Endodermal cell (in vitro differentiated cells): ENCODE data around the gene CLDN9. TPM values are rescaled to one million over a fixed set of nuclear protein-coding genes. Genes with fewer than 3 reads are reported as not detected.
A peak's percentile ranks its signal among the peaks of the same experiment; 100 is the strongest.

Experiments
- DNase-seq: peaks from one replicate; pipeline ENCODE4 v3.0.0-alpha.2; 2017
- H3K27ac ChIP-seq: 2 replicates; pipeline ENCODE4 v1.5.1; 2013; ENCODE audit warnings: mild to moderate bottlenecking, low read depth, low read length, moderate library complexity
- H3K27me3 ChIP-seq: 2 replicates; pipeline ENCODE4 v1.6.1; 2013; ENCODE audit warnings: mild to moderate bottlenecking, low read length, moderate library complexity; ENCODE audit not compliant: insufficient read depth, control insufficient read depth, poor library complexity, severe bottlenecking
- H3K36me3 ChIP-seq: 2 replicates; pipeline ENCODE4 v1.7.0; 2013; ENCODE audit warnings: mild to moderate bottlenecking, low read length, moderate library complexity; ENCODE audit not compliant: control insufficient read depth, insufficient read depth
- H3K4me1 ChIP-seq: one replicate; pipeline ENCODE4 v1.7.0; 2013; ENCODE audit warnings: low read length; ENCODE audit not compliant: control insufficient read depth, insufficient read depth
- H3K4me3 ChIP-seq: 2 replicates; pipeline ENCODE4 v1.5.1; 2013; ENCODE audit warnings: mild to moderate bottlenecking, low read length, moderate library complexity
- H3K9ac ChIP-seq: 2 replicates; pipeline ENCODE4 v1.6.1; 2013; ENCODE audit warnings: mild to moderate bottlenecking, low read length, moderate library complexity; ENCODE audit not compliant: poor library complexity, severe bottlenecking; ENCODE audit errors: extremely low read depth
- H3K9me3 ChIP-seq: 2 replicates; pipeline ENCODE4 v1.6.1; 2013; ENCODE audit warnings: mild to moderate bottlenecking, low read length, moderate library complexity; ENCODE audit not compliant: control insufficient read depth
- H3K27ac Mint-ChIP-seq: 2 replicates; pipeline ENCODE4 v1.8.0; 2020; ENCODE audit warnings: mixed read lengths
- H3K27me3 Mint-ChIP-seq: 2 replicates; pipeline ENCODE4 v1.8.0; 2021; ENCODE audit warnings: mild to moderate bottlenecking, mixed read lengths; ENCODE audit not compliant: insufficient read depth
- H3K36me3 Mint-ChIP-seq: 2 replicates; pipeline ENCODE4 v1.8.0; 2020; ENCODE audit warnings: low read depth, mixed read lengths
- H3K4me1 Mint-ChIP-seq: 2 replicates; pipeline ENCODE4 v1.8.0; 2020; ENCODE audit warnings: mixed read lengths
- H3K4me3 Mint-ChIP-seq: 2 replicates; pipeline ENCODE4 v1.8.0; 2020; ENCODE audit warnings: mild to moderate bottlenecking, moderate library complexity, mixed read lengths
- H3K9me3 Mint-ChIP-seq: 2 replicates; pipeline ENCODE4 v1.8.0; 2020; ENCODE audit warnings: mild to moderate bottlenecking, mixed read lengths
- CTCF ChIP-seq: fragments of 200-600 bp; sonication (generic); conservative IDR thresholded peaks from 2 replicates; pipeline ENCODE4 v1.5.0; 2021; ENCODE audit warnings: antibody characterized with exemption, mild to moderate bottlenecking
- WGBS, 2 experiments: methylation state at CpG; one replicate each; pipeline versions ENCODE4 v1.1.5 to v1.1.7; 2013; ENCODE audit warnings: missing lambda C conversion rate in 2 of 2, mixed read lengths in 1 of 2; ENCODE audit not compliant: insufficient coverage in 1 of 2, insufficient read length in 1 of 2; 5-methylcytosine and 5-hydroxymethylcytosine counted together
- total RNA-seq, 2 donors: library from RNA; stranded (reverse); fragmentation: NEBNext Ultra II Directional in 1 of 2; extraction: Animal tissue kit (Norgen Biotek cat#: 25700) in 1 of 2; gene quantifications; 2 replicates in 1 of 2; 3 replicates in 1 of 2; pipeline ENCODE4 v1.2.1, GENCODE V29; 2021

The CLDN9 gene
- total RNA-seq, 2 donors from 2014 or later, result 0.18 TPM; not detected in 1

- Mint-ChIP-seq H3K4me1 (peaks cover 7% of the 10 kb centered on the region), H3K27me3 (peaks cover 23% of the 10 kb centered on the region), H3K9me3 (no peaks in the 10 kb centered on the region), H3K36me3 (peaks cover 1% of the 10 kb centered on the region), H3K27ac (no peak overlapping the region), H3K4me3 (peak overlapping the region; percentile 72)
- 86 to 91% methylated on average over 8 to 13 of the region's 14 CpGs for WGBS, 2 experiments
- Histone ChIP-seq H3K9me3 (no peaks in the 10 kb centered on the region), H3K27me3 (peaks cover 4% of the 10 kb centered on the region), H3K4me3 (no peak overlapping the region), H3K27ac (no peak overlapping the region), H3K4me1 (no peaks in the 10 kb centered on the region), H3K9ac (no peak overlapping the region), H3K36me3 (no peaks in the 10 kb centered on the region)
- TF ChIP-seq CTCF, result no peak
- DNase-seq, result no peak
These were observed 47.8 kb downstream of the CLDN9 start for GRCh38 chr16:3060339-3061127.

DNA sequence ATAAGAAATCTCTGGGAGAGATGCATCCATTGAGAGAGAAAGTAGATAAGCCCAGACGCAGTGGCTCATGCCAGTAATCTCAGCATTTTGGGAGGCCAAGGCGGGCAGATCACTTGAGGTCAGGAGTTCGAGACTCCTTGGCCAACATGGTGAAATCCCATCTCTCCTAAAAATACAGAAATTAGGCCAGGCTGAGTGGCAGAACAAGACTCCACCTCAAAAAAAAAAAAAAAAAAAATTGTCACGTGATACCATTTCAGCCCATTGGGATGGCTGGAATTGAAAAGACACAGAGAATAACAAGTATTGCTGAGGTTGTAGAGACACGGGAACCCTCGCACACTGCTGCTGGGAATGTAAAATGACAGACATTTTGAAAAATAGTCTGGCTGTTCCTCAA, 49.8 kb downstream of the CLDN9 start:
- TF ChIP-seq CTCF, result no peak
- Histone ChIP-seq H3K27me3 (peaks cover 4% of the 10 kb centered on the region), H3K27ac (no peak overlapping the region), H3K36me3 (no peaks in the 10 kb centered on the region), H3K9ac (no peak overlapping the region), H3K9me3 (no peaks in the 10 kb centered on the region), H3K4me3 (no peak overlapping the region), H3K4me1 (no peaks in the 10 kb centered on the region)
- no peak overlapping the region for H3K4me3 Mint-ChIP-seq
- DNase-seq, result no peak
- H3K27ac Mint-ChIP-seq, result no peak overlapping the region
- peaks cover 7% of the 10 kb centered on the region for H3K4me1 Mint-ChIP-seq
- WGBS, 2 experiments, result 90% methylated on average over 4 to 6 of the region's 6 CpGs
- H3K9me3 Mint-ChIP-seq, result no peaks in the 10 kb centered on the region
- peaks cover 14% of the 10 kb centered on the region for H3K27me3 Mint-ChIP-seq
- H3K36me3 Mint-ChIP-seq, result no peaks in the 10 kb centered on the region

- H3K9ac ChIP-seq, result no peak overlapping the region
- H3K4me1 Mint-ChIP-seq, result peaks cover 7% of the 10 kb centered on the region
- H3K4me3 ChIP-seq, result no peak overlapping the region
- H3K27ac Mint-ChIP-seq, result peak overlapping the region; percentile 27
- WGBS, 2 experiments, result 92 to 94% methylated on average over 7 to 8 of the region's 8 CpGs
- no peak overlapping the region for H3K4me3 Mint-ChIP-seq
- peaks cover 9% of the 10 kb centered on the region for H3K27me3 Mint-ChIP-seq
- H3K9me3 ChIP-seq, result no peaks in the 10 kb centered on the region
- H3K36me3 ChIP-seq, result no peaks in the 10 kb centered on the region
- H3K9me3 Mint-ChIP-seq, result no peaks in the 10 kb centered on the region
- no peak for TF ChIP-seq CTCF
- no peaks in the 10 kb centered on the region for H3K36me3 Mint-ChIP-seq
- no peaks in the 10 kb centered on the region for H3K4me1 ChIP-seq
- H3K27ac ChIP-seq, result no peak overlapping the region
- peaks cover 4% of the 10 kb centered on the region for H3K27me3 ChIP-seq
- DNase-seq, result no peak
These were observed 51.1 kb downstream of the CLDN9 start for GRCh38 chr16:3063625-3064386.

Other genes with a start within 250 kb of the CLDN9 start
- gene ELOB, start 235.6 kb upstream of the CLDN9 start, total RNA-seq, result 100 to 1,000 TPM; 264 to 272 TPM
- under 1 TPM in 1 of 2 donors, not detected in 1; 0.35 TPM for gene PRSS33, start 225.4 kb upstream of the CLDN9 start, total RNA-seq
- gene PRSS41, start 214.5 kb upstream of the CLDN9 start, total RNA-seq, result not detected
- not detected for gene PRSS21, start 195.7 kb upstream of the CLDN9 start, total RNA-seq
- not detected for gene ZG16B, start 182.6 kb upstream of the CLDN9 start, total RNA-seq
- gene PRSS22, start 154.8 kb upstream of the CLDN9 start, total RNA-seq, result 1 to 10 TPM; 5.0 to 6.2 TPM
- gene FLYWCH2, start 129.7 kb upstream of the CLDN9 start, total RNA-seq, result 10 to 100 TPM; 30.9 to 35.5 TPM
- 10 to 100 TPM; 20.5 to 33.6 TPM for gene FLYWCH1, start 101.0 kb upstream of the CLDN9 start, total RNA-seq
- 1 to 10 TPM; 5.0 to 8.4 TPM for gene KREMEN2, start 48.6 kb upstream of the CLDN9 start, total RNA-seq
- 10 to 100 TPM; 30.5 to 32.0 TPM for gene PAQR4, start 43.6 kb upstream of the CLDN9 start, total RNA-seq
- gene PKMYT1, start 32.5 kb upstream of the CLDN9 start, total RNA-seq, result 100 to 1,000 TPM in 1 of 2 donors, 10 to 100 TPM in 1; 88.5 to 101 TPM
- gene CLDN6, start 5.3 kb downstream of the CLDN9 start, total RNA-seq, result 100 to 1,000 TPM; 404 to 572 TPM
- 10 to 100 TPM; 37.8 to 43.5 TPM for gene TNFRSF12A, start 7.4 kb downstream of the CLDN9 start, total RNA-seq
- 10 to 100 TPM; 49.8 to 59.1 TPM for gene HCFC1R1, start 11.0 kb downstream of the CLDN9 start, total RNA-seq
- 10 to 100 TPM; 45.8 to 52.4 TPM for gene THOC6, start 11.1 kb downstream of the CLDN9 start, total RNA-seq
- gene BICDL2, start 24.0 kb downstream of the CLDN9 start, total RNA-seq, result 1 to 10 TPM; 4.7 to 8.2 TPM
- gene MMP25, start 33.6 kb downstream of the CLDN9 start, total RNA-seq, result 1 to 10 TPM; 4.5 to 6.1 TPM
- 1 to 10 TPM; 2.0 to 4.0 TPM for gene IL32, start 52.7 kb downstream of the CLDN9 start, total RNA-seq
- gene ZSCAN10, start 86.4 kb downstream of the CLDN9 start, total RNA-seq, result 10 to 100 TPM; 36.6 to 70.0 TPM
- 10 to 100 TPM; 15.4 to 18.3 TPM for gene ZNF205, start 99.7 kb downstream of the CLDN9 start, total RNA-seq
- 1 to 10 TPM; 5.1 to 6.3 TPM for gene ZNF213, start 122.1 kb downstream of the CLDN9 start, total RNA-seq
- under 1 TPM in 1 of 2 donors, not detected in 1; 0.29 TPM for gene OR1F1, start 175.3 kb downstream of the CLDN9 start, total RNA-seq
- 10 to 100 TPM; 11.2 TPM for gene ZNF200, start 222.2 kb downstream of the CLDN9 start, total RNA-seq
- gene MEFV, start 243.7 kb downstream of the CLDN9 start, total RNA-seq, result not detected